NT2/D1 (cell line): ENCODE data around the gene OLFML2B.

Source experiments
- DNase-seq: peaks from one replicate; pipeline ENCODE4 v3.0.0-alpha.2; 2011; ENCODE audit warnings: low read depth, low spot score
- H3K27me3 ChIP-seq: 2 replicates; pipeline ENCODE4 v1.6.0; 2011; ENCODE audit warnings: mild to moderate bottlenecking; ENCODE audit not compliant: insufficient read length, insufficient read depth
- H3K36me3 ChIP-seq: 2 replicates; pipeline ENCODE4 v1.6.1; 2011; ENCODE audit warnings: mild to moderate bottlenecking, low read length, mixed read lengths; ENCODE audit not compliant: insufficient read depth, insufficient read length
- H3K4me1 ChIP-seq: 2 replicates; pipeline ENCODE4 v1.5.1; 2011; ENCODE audit not compliant: insufficient read depth, insufficient read length
- H3K4me3 ChIP-seq: 2 replicates; pipeline ENCODE4 v1.5.1; 2011; ENCODE audit warnings: low read depth; ENCODE audit not compliant: insufficient read length
- H3K9ac ChIP-seq: 2 replicates; pipeline ENCODE4 v1.6.0; 2011; ENCODE audit warnings: low read depth; ENCODE audit not compliant: insufficient read length
- H3K9me3 ChIP-seq: 2 replicates; pipeline ENCODE4 v1.5.1; 2011; ENCODE audit warnings: mild to moderate bottlenecking, low read length; ENCODE audit not compliant: insufficient read depth
- SUZ12 ChIP-seq: IDR thresholded peaks from 2 replicates; pipeline ENCODE4 v1.6.1; 2011; ENCODE audit not compliant: insufficient read length, insufficient read depth; ENCODE audit errors: extremely low read depth
- YY1 ChIP-seq: IDR thresholded peaks from 2 replicates; pipeline ENCODE4 v1.6.1; 2011; ENCODE audit not compliant: insufficient read length, insufficient read depth
- ZNF274 ChIP-seq: IDR thresholded peaks from 2 replicates; pipeline ENCODE4 v1.6.1; 2011; ENCODE audit warnings: mild to moderate bottlenecking, low read depth, low read length

OLFML2B gene

DNA sequence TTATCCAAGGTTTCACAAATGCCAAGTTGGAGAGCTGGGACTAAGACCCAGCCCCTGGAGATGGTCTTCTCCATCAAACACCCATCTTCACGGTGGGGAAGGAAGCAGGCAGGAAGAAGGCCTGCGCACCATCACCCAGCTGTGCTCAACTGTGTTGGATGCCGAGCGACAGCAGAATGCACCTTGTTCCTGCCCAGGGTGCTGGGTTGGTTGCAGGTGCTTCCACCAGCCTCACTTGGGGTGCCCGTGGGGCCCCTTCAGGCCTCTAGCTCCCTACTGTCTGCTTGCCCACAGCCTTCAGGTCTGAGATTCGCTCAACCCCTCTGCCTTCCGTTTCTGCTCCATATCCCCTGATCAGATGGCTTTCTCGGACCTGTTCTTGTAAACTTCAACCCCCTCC is 42.5 kb downstream of the OLFML2B start:
- Histone ChIP-seq H3K4me1 (peaks cover under 1% of the 10 kb centered on the region), H3K4me3 (no peak overlapping the region), H3K9me3 (no peaks in the 10 kb centered on the region), H3K27me3 (no peaks in the 10 kb centered on the region), H3K36me3 (no peaks in the 10 kb centered on the region), H3K9ac (no peak overlapping the region)
- DNase-seq = no peak
- TF ChIP-seq ZNF274 (no peak), SUZ12 (no peak), YY1 (no peak)

- DNase-seq = no peak
- Histone ChIP-seq H3K9me3 (no peaks in the 10 kb centered on the region), H3K9ac (no peak overlapping the region), H3K27me3 (no peaks in the 10 kb centered on the region), H3K4me3 (no peak overlapping the region), H3K36me3 (no peaks in the 10 kb centered on the region), H3K4me1 (peaks cover 8% of the 10 kb centered on the region)
- TF ChIP-seq ZNF274 (no peak), SUZ12 (no peak), YY1 (no peak)
These were observed 45.5 kb downstream of the OLFML2B start for GRCh38 chr1:161978011-161978790.

DNA sequence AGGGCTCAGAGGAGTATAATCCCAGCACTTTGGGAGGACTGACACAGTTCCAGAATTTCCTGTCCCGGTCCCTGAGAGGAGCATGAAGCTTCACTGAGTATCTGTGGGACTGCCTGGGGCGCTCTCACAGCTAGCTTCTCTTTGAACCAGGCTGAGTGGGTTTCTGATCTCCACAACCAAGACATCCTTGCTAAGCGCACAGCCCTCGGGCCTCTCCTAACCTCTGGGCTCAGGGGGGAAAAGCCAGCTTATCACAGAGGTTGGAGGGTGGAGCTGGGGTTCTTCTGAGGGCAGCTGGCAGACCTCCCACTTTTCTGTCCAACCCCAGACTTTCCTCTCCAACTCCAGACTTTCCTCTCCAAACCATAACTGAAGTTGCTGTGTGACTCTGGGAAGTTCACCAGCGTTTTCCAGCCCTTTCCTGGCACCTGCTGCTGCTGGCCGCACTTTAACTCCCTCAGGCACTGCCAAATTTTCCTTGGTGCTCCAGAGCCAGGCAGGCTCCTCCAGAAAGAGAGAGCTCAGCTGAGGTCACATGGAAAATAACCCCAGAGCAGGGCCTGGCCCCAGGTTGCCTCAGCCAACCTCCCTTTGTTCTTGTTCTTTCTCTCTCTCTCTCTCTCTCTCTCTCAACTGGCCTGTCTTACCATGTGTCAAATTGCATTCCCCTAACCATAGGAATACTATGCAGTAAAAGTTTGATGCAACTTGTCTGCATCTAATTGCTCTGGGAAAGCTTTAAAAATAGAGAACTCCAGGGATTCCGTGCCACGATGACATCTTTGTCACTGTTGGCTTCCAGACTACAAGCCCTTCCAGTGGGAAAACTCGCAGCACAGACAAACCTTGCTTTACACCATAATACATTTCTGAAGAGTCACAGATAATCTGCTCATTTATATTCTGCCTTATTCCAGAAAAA is 49.5 kb downstream of the OLFML2B start:
- no peak overlapping the region for H3K9ac ChIP-seq
- H3K9me3 ChIP-seq = 0 out of 2 replicates have a peak, but pooled peaks cover 4% of the 10 kb centered on the region
- no peaks in the 10 kb centered on the region for H3K27me3 ChIP-seq
- no peak for TF ChIP-seq SUZ12
- no peak for TF ChIP-seq ZNF274
- no peak for TF ChIP-seq YY1
- H3K36me3 ChIP-seq = no peaks in the 10 kb centered on the region
- DNase-seq = no peak
- no peak overlapping the region for H3K4me3 ChIP-seq
- peaks cover 12% of the 10 kb centered on the region for H3K4me1 ChIP-seq

DNA sequence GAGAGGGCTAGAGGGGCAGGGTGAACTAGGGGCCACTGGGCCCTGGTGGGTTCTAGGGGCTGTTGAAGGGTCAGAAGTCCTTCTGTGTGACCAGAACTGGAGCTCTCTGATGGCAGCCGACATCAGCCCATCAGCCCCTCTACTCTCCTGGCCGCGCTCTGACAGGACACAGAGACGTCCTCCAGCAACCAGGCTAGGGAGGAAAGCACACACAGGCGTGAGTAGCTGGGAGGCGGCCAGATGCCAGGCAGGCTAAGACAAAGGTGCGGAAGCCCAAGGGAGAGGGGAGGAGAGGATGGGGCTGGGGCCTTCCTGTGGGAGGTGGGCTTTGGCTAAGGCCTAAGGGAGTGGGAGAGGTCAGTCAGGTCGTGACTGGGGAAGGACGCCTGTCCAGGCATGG is 50.8 kb downstream of the OLFML2B start:
- H3K9me3 ChIP-seq = 0 out of 2 replicates have a peak, but pooled peaks cover 4% of the 10 kb centered on the region

GRCh38 chr1:161970633-161971032 is 53.0 kb downstream of the OLFML2B start:
- H3K4me3 ChIP-seq = no peak overlapping the region
- DNase-seq = no peak
- no peaks in the 10 kb centered on the region for H3K27me3 ChIP-seq
- 0 out of 2 replicates have a peak, but pooled peaks cover 4% of the 10 kb centered on the region for H3K9me3 ChIP-seq
- H3K9ac ChIP-seq = no peak overlapping the region
- H3K4me1 ChIP-seq = peaks cover 12% of the 10 kb centered on the region
- H3K36me3 ChIP-seq = no peaks in the 10 kb centered on the region
- TF ChIP-seq YY1 (no peak), SUZ12 (no peak), ZNF274 (no peak)

More for the DNA sequence above, 50.8 kb downstream of the OLFML2B start:
- H3K4me3 ChIP-seq = no peak overlapping the region
- peaks cover 12% of the 10 kb centered on the region for H3K4me1 ChIP-seq
- TF ChIP-seq ZNF274 (no peak), SUZ12 (no peak), YY1 (no peak)
- DNase-seq = no peak
- H3K36me3 ChIP-seq = no peaks in the 10 kb centered on the region
- H3K9ac ChIP-seq = no peak overlapping the region
- no peaks in the 10 kb centered on the region for H3K27me3 ChIP-seq

DNA sequence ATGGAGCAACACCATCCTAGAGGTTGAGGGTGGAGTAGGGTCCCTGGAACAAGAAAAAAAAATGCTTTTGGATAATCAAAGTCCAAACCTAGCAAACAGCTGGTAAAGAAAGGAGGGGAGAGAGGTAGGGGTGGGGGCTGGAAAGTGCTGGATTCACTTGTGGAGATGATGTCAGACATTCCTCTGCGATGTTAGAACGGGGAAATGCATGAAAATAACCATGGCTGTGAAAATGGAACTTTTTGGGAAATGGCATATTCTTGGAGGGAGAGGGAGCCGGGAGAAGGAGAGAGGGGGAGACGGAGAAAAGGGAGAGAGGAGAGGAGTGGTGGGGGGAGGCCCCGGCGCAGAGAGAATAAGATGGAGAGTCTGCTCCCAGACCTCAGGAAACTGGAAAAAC is 53.6 kb downstream of the OLFML2B start:
- H3K9me3 ChIP-seq = 0 out of 2 replicates have a peak, but pooled peaks cover 4% of the 10 kb centered on the region
- no peaks in the 10 kb centered on the region for H3K36me3 ChIP-seq
- H3K27me3 ChIP-seq = no peaks in the 10 kb centered on the region
- peaks cover 12% of the 10 kb centered on the region for H3K4me1 ChIP-seq
- H3K4me3 ChIP-seq = no peak overlapping the region
- no peak overlapping the region for H3K9ac ChIP-seq
- no peak for DNase-seq
- TF ChIP-seq ZNF274 = no peak
- TF ChIP-seq SUZ12 = no peak
- TF ChIP-seq YY1 = no peak

- 0 out of 2 replicates have a peak, but pooled peaks cover 2% of the 10 kb centered on the region for H3K9me3 ChIP-seq
- DNase-seq = no peak
- no peaks in the 10 kb centered on the region for H3K36me3 ChIP-seq
- TF ChIP-seq SUZ12 (no peak), ZNF274 (no peak), YY1 (no peak)
- H3K4me3 ChIP-seq = no peak overlapping the region
- H3K9ac ChIP-seq = no peak overlapping the region
- peaks cover 4% of the 10 kb centered on the region for H3K4me1 ChIP-seq
- no peaks in the 10 kb centered on the region for H3K27me3 ChIP-seq
These were observed 57.6 kb downstream of the OLFML2B start for GRCh38 chr1:161966067-161966466.
